HL-60 (cell line): ENCODE data around the gene SAP30BP.

Source experiments
- SPI1 ChIP-seq: IDR thresholded peaks from 2 replicates; pipeline ENCODE4 v1.6.1; 2012; ENCODE audit warnings: low read depth, mild to moderate bottlenecking, borderline replicate concordance
- TF ChIP-seq, protein P1 (sequence below): IDR thresholded peaks from one replicate; pipeline ENCODE4 v1.5.1; 2011; ENCODE audit warnings: low read length, control low read depth, inconsistent platforms; ENCODE audit not compliant: insufficient read depth

DNA sequence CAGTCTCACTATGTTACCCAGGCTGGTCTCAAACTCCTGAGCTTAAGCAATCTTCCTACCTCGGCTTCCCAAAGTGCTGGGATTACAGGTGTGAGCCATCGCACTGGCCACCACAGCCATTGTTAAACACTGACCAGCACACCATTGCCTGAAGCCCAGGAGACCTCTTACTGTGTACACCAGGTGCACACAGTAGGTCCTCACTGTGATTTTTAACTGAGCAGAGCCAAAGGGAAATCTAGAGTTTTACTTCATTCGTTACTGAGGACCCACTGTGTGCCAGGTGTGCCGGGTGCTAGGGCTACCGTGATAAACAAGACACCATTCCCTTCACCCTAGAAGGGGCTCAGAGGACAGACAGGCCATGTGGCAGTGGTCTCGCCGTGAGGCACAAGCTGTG is 58.4 kb downstream of the SAP30BP start:
- TF ChIP-seq, protein P1, sequence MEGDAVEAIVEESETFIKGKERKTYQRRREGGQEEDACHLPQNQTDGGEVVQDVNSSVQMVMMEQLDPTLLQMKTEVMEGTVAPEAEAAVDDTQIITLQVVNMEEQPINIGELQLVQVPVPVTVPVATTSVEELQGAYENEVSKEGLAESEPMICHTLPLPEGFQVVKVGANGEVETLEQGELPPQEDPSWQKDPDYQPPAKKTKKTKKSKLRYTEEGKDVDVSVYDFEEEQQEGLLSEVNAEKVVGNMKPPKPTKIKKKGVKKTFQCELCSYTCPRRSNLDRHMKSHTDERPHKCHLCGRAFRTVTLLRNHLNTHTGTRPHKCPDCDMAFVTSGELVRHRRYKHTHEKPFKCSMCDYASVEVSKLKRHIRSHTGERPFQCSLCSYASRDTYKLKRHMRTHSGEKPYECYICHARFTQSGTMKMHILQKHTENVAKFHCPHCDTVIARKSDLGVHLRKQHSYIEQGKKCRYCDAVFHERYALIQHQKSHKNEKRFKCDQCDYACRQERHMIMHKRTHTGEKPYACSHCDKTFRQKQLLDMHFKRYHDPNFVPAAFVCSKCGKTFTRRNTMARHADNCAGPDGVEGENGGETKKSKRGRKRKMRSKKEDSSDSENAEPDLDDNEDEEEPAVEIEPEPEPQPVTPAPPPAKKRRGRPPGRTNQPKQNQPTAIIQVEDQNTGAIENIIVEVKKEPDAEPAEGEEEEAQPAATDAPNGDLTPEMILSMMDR, result no peak
- no peak for TF ChIP-seq SPI1
